SK-N-SH (cell line): ENCODE measurements around the gene DNAJC17. TPM values are rescaled to one million over a fixed set of nuclear protein-coding genes. Genes with fewer than 3 reads are reported as not detected.

Experiments
- CTCF ChIA-PET: fragments of 300-600, 350-600 bp; formaldehyde crosslinking; extraction: SDS; loops from one replicate; lab custom pipeline; 2021; lab: Yijun Ruan, JAX
- POLR2A ChIA-PET: fragments of 350-600 bp; sonication (Branson Sonifier 250); formaldehyde crosslinking; extraction: SDS; loops from one replicate; lab custom pipeline; 2020; ENCODE audit warnings: antibody characterized with exemption, inconsistent platforms; lab: Yijun Ruan, JAX
- DNase-seq: peaks from one replicate; pipeline ENCODE4 v3.0.0; 2012
- H2AFZ ChIP-seq: fragments of 200-600 bp; sonication (generic); 2 replicates; pipeline ENCODE4 v1.8.1; 2016; ENCODE audit warnings: antibody characterized with exemption, mild to moderate bottlenecking, low read depth
- H3F3A ChIP-seq: fragments of 200-600 bp; sonication (generic); replicated peaks from 2 replicates; pipeline ENCODE3; 2016; ENCODE audit warnings: antibody characterized with exemption, mild to moderate bottlenecking; ENCODE audit not compliant: insufficient read depth
- H3K27ac ChIP-seq, 2 experiments: fragments of 200-500 bp in 1 of 2; fragments of 200-600 bp in 1 of 2; sonication (Bioruptor generic) in 1 of 2; sonication (generic), shearing (Covaris generic) in 1 of 2; 2 replicates each; pipeline versions ENCODE4 v1.5.1 to v1.6.1; 2014 to 2016; ENCODE audit warnings: low read depth in 2 of 2, inconsistent platforms in 1 of 2, low read length in 1 of 2, mild to moderate bottlenecking in 1 of 2, mixed read lengths in 1 of 2
- H3K27me3 ChIP-seq: fragments of 200-600 bp; sonication (generic), shearing (Covaris generic); 2 replicates; pipeline ENCODE4 v1.6.1; 2016; ENCODE audit warnings: mixed run types; ENCODE audit not compliant: insufficient read depth
- H3K36me3 ChIP-seq, 2 experiments: fragments of 200-500 bp in 1 of 2; fragments of 200-600 bp in 1 of 2; sonication (Bioruptor generic) in 1 of 2; sonication (generic) in 1 of 2; replicated peaks in 1 of 2; 2 replicates each; pipeline versions ENCODE3 to v1.5.1; 2014 to 2016; ENCODE audit warnings: low read length in 1 of 2, mild to moderate bottlenecking in 1 of 2; ENCODE audit not compliant: insufficient read depth in 2 of 2, control insufficient read depth in 1 of 2
- H3K4me1 ChIP-seq, 2 experiments: fragments of 200-500 bp in 1 of 2; fragments of 200-600 bp in 1 of 2; sonication (Bioruptor generic) in 1 of 2; sonication (generic), shearing (Covaris generic) in 1 of 2; 2 replicates each; pipeline versions ENCODE4 v1.5.1 to v1.6.1; 2014 to 2016; ENCODE audit warnings: low read depth in 1 of 2, low read length in 1 of 2, mixed run types in 1 of 2; ENCODE audit not compliant: insufficient read depth in 2 of 2, control insufficient read depth in 1 of 2
- H3K4me2 ChIP-seq: fragments of 200-600 bp; sonication (generic), shearing (Covaris generic); 2 replicates; pipeline ENCODE4 v1.6.1; 2017; ENCODE audit warnings: mixed run types
- H3K4me3 ChIP-seq, 2 experiments: fragments of 200-500 bp in 1 of 2; fragments of 200-600 bp in 1 of 2; sonication (Bioruptor generic) in 1 of 2; sonication (generic), shearing (Covaris generic) in 1 of 2; 2 replicates each; pipeline versions ENCODE4 v1.5.1 to v1.8.1; 2014 to 2016; ENCODE audit warnings: low read depth in 2 of 2, inconsistent platforms in 1 of 2, low read length in 1 of 2, mild to moderate bottlenecking in 1 of 2, mixed read lengths in 1 of 2, moderate library complexity in 1 of 2
- H3K79me2 ChIP-seq: fragments of 200-600 bp; sonication (generic); 2 replicates; pipeline ENCODE4 v1.8.1; 2017; ENCODE audit warnings: mild to moderate bottlenecking; ENCODE audit not compliant: insufficient read depth
- H3K9ac ChIP-seq: fragments of 200-600 bp; sonication (generic); 2 replicates; pipeline ENCODE4 v1.6.1; 2017; ENCODE audit warnings: mixed run types
- H3K9me2 ChIP-seq: fragments of 200-600 bp; sonication (generic); 2 replicates; pipeline ENCODE4 v1.6.1; 2017; ENCODE audit warnings: mixed run types
- H3K9me3 ChIP-seq: fragments of 200-600 bp; sonication (generic); 2 replicates; pipeline ENCODE4 v1.6.1; 2017; ENCODE audit warnings: mixed run types, mild to moderate bottlenecking, moderate library complexity
- H4K20me1 ChIP-seq: fragments of 200-600 bp; sonication (generic); 2 replicates; pipeline ENCODE4 v1.6.1; 2017; ENCODE audit warnings: mild to moderate bottlenecking, mixed run types; ENCODE audit not compliant: insufficient read depth
- ELF1 ChIP-seq: IDR thresholded peaks from 2 replicates; pipeline ENCODE4 v1.4.0; 2012
- JUND ChIP-seq: IDR thresholded peaks from 2 replicates; pipeline ENCODE4 v1.4.0; 2012
- MEF2A ChIP-seq: IDR thresholded peaks from 2 replicates; pipeline ENCODE4 v1.4.0; 2012; ENCODE audit warnings: low read depth, borderline replicate concordance
- RCOR1 ChIP-seq: fragments of 150-350 bp; IDR thresholded peaks from 2 replicates; pipeline ENCODE4 v1.6.1; 2017; ENCODE audit warnings: antibody characterized with exemption, low read length
- RFX5 ChIP-seq: IDR thresholded peaks from 2 replicates; pipeline ENCODE4 v1.6.1; 2012; ENCODE audit warnings: mild to moderate bottlenecking, improper control_type of control experiment, low read length
- SIN3A ChIP-seq: IDR thresholded peaks from 2 replicates; pipeline ENCODE4 v1.6.1; 2012; ENCODE audit warnings: low read depth, mild to moderate bottlenecking, low read length, moderate library complexity, borderline replicate concordance
- TCF12 ChIP-seq: IDR thresholded peaks from 2 replicates; pipeline ENCODE4 v1.4.0; 2012
- YY1 ChIP-seq: IDR thresholded peaks from 2 replicates; pipeline ENCODE4 v1.4.0; 2012; ENCODE audit warnings: low read depth, mild to moderate bottlenecking
- WGBS: methylation state at CpG from one replicate; pipeline ENCODE4 v1.1.6; 2017; ENCODE audit warnings: low lambda C conversion rate; 5-methylcytosine and 5-hydroxymethylcytosine counted together
- polyA plus RNA-seq, 3 experiments: library from polyadenylated mRNA; depleted of rRNA; stranded (reverse); fragments of >200 nt; gene quantifications; 2 replicates each; pipeline ENCODE4 v1.2.3, GENCODE V29; 2012
- TF ChIP-seq, protein P1 (sequence below): IDR thresholded peaks from 2 replicates; pipeline ENCODE4 v1.4.0; 2012; ENCODE audit warnings: low read depth, borderline replicate concordance
- TF ChIP-seq, protein P2 (sequence below): fragments of 150-350 bp; IDR thresholded peaks from 2 replicates; pipeline ENCODE4 v1.6.1; 2017; ENCODE audit warnings: antibody characterized with exemption, low read length, low read depth, borderline replicate concordance
- TF ChIP-seq, protein P3 (sequence below): fragments of 200-600 bp; sonication (generic); IDR thresholded peaks from 2 replicates; pipeline ENCODE4 v1.6.1; 2017; ENCODE audit warnings: antibody characterized with exemption, mild to moderate bottlenecking, moderate library complexity
- TF ChIP-seq, protein P4 (sequence below): IDR thresholded peaks from 2 replicates; pipeline ENCODE4 v1.6.1; 2012; ENCODE audit warnings: mild to moderate bottlenecking, low read depth, low read length, moderate library complexity

DNAJC17 gene
- polyA plus RNA-seq, 1 of the 3 experiments (the other 2 are of a cell fraction) = 61.6 TPM

DNA sequence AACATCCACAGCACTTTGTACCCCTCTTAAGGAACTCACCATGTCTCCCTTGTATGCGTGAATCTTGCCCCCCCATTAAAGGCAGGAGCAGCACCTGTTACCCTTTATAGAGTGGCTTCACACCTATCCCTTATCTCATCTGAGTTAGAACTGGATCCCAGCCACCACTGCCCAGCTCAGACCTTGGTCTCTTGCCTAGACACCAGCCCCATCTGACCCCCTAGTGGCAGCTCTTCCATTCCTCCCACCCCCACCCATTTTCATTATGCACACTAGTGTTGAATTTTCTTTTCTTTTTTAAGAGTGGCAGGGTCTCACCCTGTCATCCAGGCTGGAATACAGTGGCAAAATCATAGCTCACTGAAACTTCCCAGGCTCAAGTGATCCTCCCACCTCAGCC, 3.6 kb downstream of the DNAJC17 start:
- no peak overlapping the region for H3K27ac ChIP-seq
- no peaks in the 10 kb centered on the region for H4K20me1 ChIP-seq
- peaks cover 0 to 9% of the 10 kb centered on the region in 2 experiments for H3K36me3 ChIP-seq
- no peaks in the 10 kb centered on the region for H3K27me3 ChIP-seq
- H3K79me2 ChIP-seq = peaks cover 81% of the 10 kb centered on the region
- no peaks in the 10 kb centered on the region for H3K9me2 ChIP-seq
- H3K4me1 ChIP-seq = peaks cover 4 to 13% of the 10 kb centered on the region in 2 experiments; a peak in 1 of 4 replicates
- WGBS = 96% methylated on average over 1 of the region's 1 CpG
- DNase-seq = no peak
- ChIA-PET POLR2A (no interaction called here), CTCF (interaction anchor here (0.9 to 2.4 kb wide), 6 partner anchors 15 to 91 kb away, joined by 3 to 15 read pairs (median 4); partner anchors contain the start of gene VPS18)
- no peak overlapping the region for H3K9ac ChIP-seq
- H2AFZ ChIP-seq = no peak overlapping the region
- H3K4me2 ChIP-seq = no peak overlapping the region
- no peaks in the 10 kb centered on the region for H3F3A ChIP-seq
- no peaks in the 10 kb centered on the region for H3K9me3 ChIP-seq
- H3K4me3 ChIP-seq = no peak overlapping the region
- no peak for TF ChIP-seq SIN3A
- TF ChIP-seq, protein P1, sequence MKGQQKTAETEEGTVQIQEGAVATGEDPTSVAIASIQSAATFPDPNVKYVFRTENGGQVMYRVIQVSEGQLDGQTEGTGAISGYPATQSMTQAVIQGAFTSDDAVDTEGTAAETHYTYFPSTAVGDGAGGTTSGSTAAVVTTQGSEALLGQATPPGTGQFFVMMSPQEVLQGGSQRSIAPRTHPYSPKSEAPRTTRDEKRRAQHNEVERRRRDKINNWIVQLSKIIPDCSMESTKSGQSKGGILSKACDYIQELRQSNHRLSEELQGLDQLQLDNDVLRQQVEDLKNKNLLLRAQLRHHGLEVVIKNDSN = no peak
- TF ChIP-seq, protein P2, sequence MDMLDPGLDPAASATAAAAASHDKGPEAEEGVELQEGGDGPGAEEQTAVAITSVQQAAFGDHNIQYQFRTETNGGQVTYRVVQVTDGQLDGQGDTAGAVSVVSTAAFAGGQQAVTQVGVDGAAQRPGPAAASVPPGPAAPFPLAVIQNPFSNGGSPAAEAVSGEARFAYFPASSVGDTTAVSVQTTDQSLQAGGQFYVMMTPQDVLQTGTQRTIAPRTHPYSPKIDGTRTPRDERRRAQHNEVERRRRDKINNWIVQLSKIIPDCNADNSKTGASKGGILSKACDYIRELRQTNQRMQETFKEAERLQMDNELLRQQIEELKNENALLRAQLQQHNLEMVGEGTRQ = no peak
- TF ChIP-seq ELF1 = no peak
- TF ChIP-seq YY1 = no peak
- TF ChIP-seq, protein P3, sequence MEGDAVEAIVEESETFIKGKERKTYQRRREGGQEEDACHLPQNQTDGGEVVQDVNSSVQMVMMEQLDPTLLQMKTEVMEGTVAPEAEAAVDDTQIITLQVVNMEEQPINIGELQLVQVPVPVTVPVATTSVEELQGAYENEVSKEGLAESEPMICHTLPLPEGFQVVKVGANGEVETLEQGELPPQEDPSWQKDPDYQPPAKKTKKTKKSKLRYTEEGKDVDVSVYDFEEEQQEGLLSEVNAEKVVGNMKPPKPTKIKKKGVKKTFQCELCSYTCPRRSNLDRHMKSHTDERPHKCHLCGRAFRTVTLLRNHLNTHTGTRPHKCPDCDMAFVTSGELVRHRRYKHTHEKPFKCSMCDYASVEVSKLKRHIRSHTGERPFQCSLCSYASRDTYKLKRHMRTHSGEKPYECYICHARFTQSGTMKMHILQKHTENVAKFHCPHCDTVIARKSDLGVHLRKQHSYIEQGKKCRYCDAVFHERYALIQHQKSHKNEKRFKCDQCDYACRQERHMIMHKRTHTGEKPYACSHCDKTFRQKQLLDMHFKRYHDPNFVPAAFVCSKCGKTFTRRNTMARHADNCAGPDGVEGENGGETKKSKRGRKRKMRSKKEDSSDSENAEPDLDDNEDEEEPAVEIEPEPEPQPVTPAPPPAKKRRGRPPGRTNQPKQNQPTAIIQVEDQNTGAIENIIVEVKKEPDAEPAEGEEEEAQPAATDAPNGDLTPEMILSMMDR = no peak
- TF ChIP-seq, protein P4, sequence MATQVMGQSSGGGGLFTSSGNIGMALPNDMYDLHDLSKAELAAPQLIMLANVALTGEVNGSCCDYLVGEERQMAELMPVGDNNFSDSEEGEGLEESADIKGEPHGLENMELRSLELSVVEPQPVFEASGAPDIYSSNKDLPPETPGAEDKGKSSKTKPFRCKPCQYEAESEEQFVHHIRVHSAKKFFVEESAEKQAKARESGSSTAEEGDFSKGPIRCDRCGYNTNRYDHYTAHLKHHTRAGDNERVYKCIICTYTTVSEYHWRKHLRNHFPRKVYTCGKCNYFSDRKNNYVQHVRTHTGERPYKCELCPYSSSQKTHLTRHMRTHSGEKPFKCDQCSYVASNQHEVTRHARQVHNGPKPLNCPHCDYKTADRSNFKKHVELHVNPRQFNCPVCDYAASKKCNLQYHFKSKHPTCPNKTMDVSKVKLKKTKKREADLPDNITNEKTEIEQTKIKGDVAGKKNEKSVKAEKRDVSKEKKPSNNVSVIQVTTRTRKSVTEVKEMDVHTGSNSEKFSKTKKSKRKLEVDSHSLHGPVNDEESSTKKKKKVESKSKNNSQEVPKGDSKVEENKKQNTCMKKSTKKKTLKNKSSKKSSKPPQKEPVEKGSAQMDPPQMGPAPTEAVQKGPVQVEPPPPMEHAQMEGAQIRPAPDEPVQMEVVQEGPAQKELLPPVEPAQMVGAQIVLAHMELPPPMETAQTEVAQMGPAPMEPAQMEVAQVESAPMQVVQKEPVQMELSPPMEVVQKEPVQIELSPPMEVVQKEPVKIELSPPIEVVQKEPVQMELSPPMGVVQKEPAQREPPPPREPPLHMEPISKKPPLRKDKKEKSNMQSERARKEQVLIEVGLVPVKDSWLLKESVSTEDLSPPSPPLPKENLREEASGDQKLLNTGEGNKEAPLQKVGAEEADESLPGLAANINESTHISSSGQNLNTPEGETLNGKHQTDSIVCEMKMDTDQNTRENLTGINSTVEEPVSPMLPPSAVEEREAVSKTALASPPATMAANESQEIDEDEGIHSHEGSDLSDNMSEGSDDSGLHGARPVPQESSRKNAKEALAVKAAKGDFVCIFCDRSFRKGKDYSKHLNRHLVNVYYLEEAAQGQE = no peak
- no peak for TF ChIP-seq JUND
- no peak for TF ChIP-seq RFX5
- TF ChIP-seq TCF12 = no peak
- no peak for TF ChIP-seq RCOR1
- TF ChIP-seq MEF2A = no peak
- TF ChIP-seq, all 33 proteins: peak for 0
